PC-9 (cell line): ENCODE measurements around the gene MMP25. TPM values are rescaled to one million over a fixed set of nuclear protein-coding genes. Genes with fewer than 3 reads are reported as not detected.

Experiments used
- BruUV-seq: library from RNA; stranded (reverse); fragments of 400-500 nt; replicated peaks from 2 replicates; lab custom pipeline; 2021; lab: Mats Ljungman, UMichigan
- CTCF ChIA-PET: fragments of 300-600 bp; sonication (Branson Sonifier 250); formaldehyde crosslinking; loops from one replicate; lab custom pipeline; 2022; ENCODE audit warnings: antibody characterized with exemption; lab: Charles Lee
- POLR2A ChIA-PET: fragments of 300-600 bp; sonication (Branson Sonifier 250); formaldehyde crosslinking; loops from one replicate; lab custom pipeline; 2022; ENCODE audit warnings: antibody characterized with exemption; ENCODE audit not compliant: unreplicated experiment; lab: Charles Lee
- DNase-seq, 2 experiments: peaks; one replicate each; pipeline versions ENCODE4 v3.0.0 to v3.0.0-alpha.2; 2015 to 2022; ENCODE audit warnings: mixed read lengths in 1 of 2
- H2AFZ ChIP-seq: fragments of 200-600 bp; sonication (generic); 2 replicates; pipeline ENCODE4 v1.8.1; 2017; ENCODE audit warnings: antibody characterized with exemption
- H3F3A ChIP-seq: fragments of 200-600 bp; sonication (generic); 2 replicates; pipeline ENCODE4 v1.8.1; 2017; ENCODE audit warnings: antibody characterized with exemption, mild to moderate bottlenecking, low read depth; ENCODE audit not compliant: insufficient read depth
- H3K27ac ChIP-seq: fragments of 200-600 bp; sonication (generic); 2 replicates; pipeline ENCODE4 v1.6.1; 2016; ENCODE audit warnings: mixed run types
- H3K27me3 ChIP-seq: fragments of 200-600 bp; sonication (generic); 2 replicates; pipeline ENCODE4 v1.6.1; 2016; ENCODE audit warnings: low read depth, mixed run types; ENCODE audit not compliant: insufficient read depth
- H3K36me3 ChIP-seq: fragments of 200-600 bp; sonication (generic); 2 replicates; pipeline ENCODE4 v1.6.1; 2016; ENCODE audit warnings: low read depth, mixed run types
- H3K4me1 ChIP-seq: fragments of 200-600 bp; sonication (generic); replicated peaks from 2 replicates; pipeline ENCODE4 v1.6.1; 2016; ENCODE audit warnings: mixed run types; ENCODE audit not compliant: insufficient read depth
- H3K4me2 ChIP-seq: fragments of 200-600 bp; sonication (generic); 2 replicates; pipeline ENCODE4 v1.6.1; 2017; ENCODE audit warnings: mixed run types
- H3K4me3 ChIP-seq: fragments of 200-600 bp; sonication (generic); 2 replicates; pipeline ENCODE4 v1.6.1; 2016; ENCODE audit warnings: mixed run types
- H3K79me2 ChIP-seq: fragments of 200-600 bp; sonication (generic); 2 replicates; pipeline ENCODE4 v1.6.1; 2017; ENCODE audit warnings: low read depth, mixed run types
- H3K9me2 ChIP-seq: fragments of 200-600 bp; sonication (generic); 2 replicates; pipeline ENCODE4 v1.8.1; 2017; ENCODE audit warnings: mild to moderate bottlenecking; ENCODE audit not compliant: insufficient read depth
- H3K9me3 ChIP-seq: fragments of 200-600 bp; sonication (generic); 2 replicates; pipeline ENCODE4 v1.8.1; 2016; ENCODE audit warnings: low read depth; ENCODE audit not compliant: insufficient read depth
- H4K20me1 ChIP-seq: fragments of 200-600 bp; sonication (generic); 2 replicates; pipeline ENCODE4 v1.8.1; 2017; ENCODE audit not compliant: insufficient read depth
- EZH2 ChIP-seq: fragments of 200-600 bp; sonication (generic); IDR thresholded peaks from 2 replicates; pipeline ENCODE4 v1.8.0; 2017; ENCODE audit warnings: antibody characterized with exemption, low read depth
- intact Hi-C: fragments of 100-400 bp; cut with micrococcal nuclease; formaldehyde crosslinking; loops from one replicate; pipeline ENCODE4 v1.10.0; 2022; ENCODE audit not compliant: unreplicated experiment
- total RNA-seq: library from RNA; stranded (reverse); gene quantifications from 2 replicates; pipeline ENCODE4 v1.2.3, GENCODE V29; 2021
- TF ChIP-seq, protein P1 (sequence below): fragments of 200-600 bp; sonication (generic); conservative IDR thresholded peaks from 2 replicates; pipeline ENCODE4 v1.6.1; 2017; ENCODE audit warnings: mixed run types, antibody characterized with exemption, mild to moderate bottlenecking, moderate library complexity

The MMP25 gene
- total RNA-seq, 1 experiment from 2014 or later, result 0.83 TPM

- BruUV-seq, result no TSS peak
- intact Hi-C loops, result no loop called here
- POLR2A ChIA-PET, result no interaction called here
- H3K4me2 ChIP-seq, result no peak overlapping the region
- H3K79me2 ChIP-seq, result no peaks in the 10 kb centered on the region
- no peak for DNase-seq
- no peak for TF ChIP-seq EZH2
- TF ChIP-seq, protein P1, sequence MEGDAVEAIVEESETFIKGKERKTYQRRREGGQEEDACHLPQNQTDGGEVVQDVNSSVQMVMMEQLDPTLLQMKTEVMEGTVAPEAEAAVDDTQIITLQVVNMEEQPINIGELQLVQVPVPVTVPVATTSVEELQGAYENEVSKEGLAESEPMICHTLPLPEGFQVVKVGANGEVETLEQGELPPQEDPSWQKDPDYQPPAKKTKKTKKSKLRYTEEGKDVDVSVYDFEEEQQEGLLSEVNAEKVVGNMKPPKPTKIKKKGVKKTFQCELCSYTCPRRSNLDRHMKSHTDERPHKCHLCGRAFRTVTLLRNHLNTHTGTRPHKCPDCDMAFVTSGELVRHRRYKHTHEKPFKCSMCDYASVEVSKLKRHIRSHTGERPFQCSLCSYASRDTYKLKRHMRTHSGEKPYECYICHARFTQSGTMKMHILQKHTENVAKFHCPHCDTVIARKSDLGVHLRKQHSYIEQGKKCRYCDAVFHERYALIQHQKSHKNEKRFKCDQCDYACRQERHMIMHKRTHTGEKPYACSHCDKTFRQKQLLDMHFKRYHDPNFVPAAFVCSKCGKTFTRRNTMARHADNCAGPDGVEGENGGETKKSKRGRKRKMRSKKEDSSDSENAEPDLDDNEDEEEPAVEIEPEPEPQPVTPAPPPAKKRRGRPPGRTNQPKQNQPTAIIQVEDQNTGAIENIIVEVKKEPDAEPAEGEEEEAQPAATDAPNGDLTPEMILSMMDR, result no peak
- no peaks in the 10 kb centered on the region for H3K4me1 ChIP-seq
- peaks cover 19% of the 10 kb centered on the region for H3K27me3 ChIP-seq
- H2AFZ ChIP-seq, result no peak overlapping the region
- no peaks in the 10 kb centered on the region for H3K9me2 ChIP-seq
- no peaks in the 10 kb centered on the region for H3K36me3 ChIP-seq
- no peaks in the 10 kb centered on the region for H4K20me1 ChIP-seq
- CTCF ChIA-PET, result no interaction called here
- H3K4me3 ChIP-seq, result no peak overlapping the region
- no peaks in the 10 kb centered on the region for H3K9me3 ChIP-seq
- no peak overlapping the region for H3K27ac ChIP-seq
- H3F3A ChIP-seq, result no peaks in the 10 kb centered on the region
These were observed 38.1 kb downstream of the MMP25 start for GRCh38 chr16:3084491-3084890.

DNA sequence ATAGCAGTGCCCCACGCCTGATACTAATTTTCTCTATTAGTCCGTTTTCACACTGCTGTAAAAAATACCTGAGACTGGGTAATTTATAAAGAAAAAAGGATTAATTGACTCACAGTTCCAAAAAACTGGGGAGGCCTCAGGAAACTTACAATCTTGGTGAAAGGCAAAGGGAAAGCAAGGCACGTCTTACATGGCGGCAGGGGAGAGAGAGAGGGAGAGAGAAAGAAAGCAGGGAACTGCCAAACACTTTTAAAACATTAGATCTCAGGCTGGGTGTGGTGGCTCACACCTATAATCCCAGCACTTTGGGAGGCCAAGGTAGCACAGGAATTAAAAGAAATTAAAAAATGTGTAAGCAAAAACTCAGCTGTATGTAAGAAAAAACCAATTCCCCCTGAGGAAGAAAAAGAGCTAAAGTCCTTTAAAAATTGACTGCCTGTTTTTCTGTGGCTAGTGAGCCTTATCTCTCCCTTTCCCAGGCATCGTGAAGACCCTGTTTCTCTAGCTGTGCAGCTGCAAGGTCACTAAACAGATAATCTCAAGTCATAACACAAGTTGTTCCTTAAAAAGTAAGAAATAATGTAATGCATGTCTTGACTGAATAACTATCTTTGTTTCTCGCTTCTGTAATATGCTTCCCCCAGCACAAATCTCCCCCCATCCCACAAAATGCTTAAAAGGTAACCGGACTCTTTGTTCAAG, 38.8 kb downstream of the MMP25 start:
- H3K4me3 ChIP-seq, result no peak overlapping the region
- H3F3A ChIP-seq, result no peaks in the 10 kb centered on the region
- H2AFZ ChIP-seq, result no peak overlapping the region
- H3K27me3 ChIP-seq, result peaks cover 13% of the 10 kb centered on the region
- intact Hi-C loops, result no loop called here
- no peaks in the 10 kb centered on the region for H3K4me1 ChIP-seq
- BruUV-seq, result no TSS peak
- no peaks in the 10 kb centered on the region for H3K9me2 ChIP-seq
- no peak for DNase-seq
- no peak overlapping the region for H3K4me2 ChIP-seq
- ChIA-PET CTCF (no interaction called here), POLR2A (no interaction called here)
- H3K9me3 ChIP-seq, result no peaks in the 10 kb centered on the region
- no peak overlapping the region for H3K27ac ChIP-seq
- no peaks in the 10 kb centered on the region for H3K79me2 ChIP-seq
- no peaks in the 10 kb centered on the region for H4K20me1 ChIP-seq
- TF ChIP-seq, protein P1, result no peak
- TF ChIP-seq EZH2, result no peak
- H3K36me3 ChIP-seq, result no peaks in the 10 kb centered on the region

GRCh38 chr16:3085868-3086595, 39.7 kb downstream of the MMP25 start:
- ChIA-PET POLR2A (no interaction called here), CTCF (no interaction called here)
- Histone ChIP-seq H3K27me3 (peaks cover 4% of the 10 kb centered on the region), H3K4me2 (no peak overlapping the region), H3K4me3 (no peak overlapping the region), H3K36me3 (no peaks in the 10 kb centered on the region), H3K79me2 (no peaks in the 10 kb centered on the region), H3K9me2 (no peaks in the 10 kb centered on the region), H3K9me3 (no peaks in the 10 kb centered on the region), H3K4me1 (no peaks in the 10 kb centered on the region), H3F3A (no peaks in the 10 kb centered on the region), H2AFZ (no peak overlapping the region), H3K27ac (no peak overlapping the region), H4K20me1 (no peaks in the 10 kb centered on the region)
- no TSS peak for BruUV-seq
- DNase-seq, result no peak
- intact Hi-C loops, result no loop called here
- TF ChIP-seq, protein P1, result no peak
- no peak for TF ChIP-seq EZH2
